ENCODE results near the gene HPRT1. TPM values are rescaled to one million over a fixed set of nuclear protein-coding genes. Genes with fewer than 3 reads are reported as not detected.
"Not testable (repeated sequence)": the region's sequence is repeated elsewhere in the genome, so short reads cannot be mapped to it uniquely, and the experiment has no call there.

HPRT1 gene
- total RNA-seq, 3 donors from 2014 or later, result 81.0 to 87.6 (median 83.0) TPM

- Mint-ChIP-seq H3K36me3 (ENCODE audit: insufficient read depth) (no peaks in the 10 kb centered on the region), H3K4me3 (peak overlapping the region; percentile 78), H3K9me3 (no peaks in the 10 kb centered on the region), H3K27me3 (ENCODE audit: low read depth) (no peaks in the 10 kb centered on the region), H3K4me1 (ENCODE audit: low read depth) (peaks cover 2% of the 10 kb centered on the region)
- ATAC-seq (no peak), DNase-seq (no peak)
Observed at GRCh38 chrX:134459683-134460004, 321 bp upstream of the HPRT1 start.

DNA sequence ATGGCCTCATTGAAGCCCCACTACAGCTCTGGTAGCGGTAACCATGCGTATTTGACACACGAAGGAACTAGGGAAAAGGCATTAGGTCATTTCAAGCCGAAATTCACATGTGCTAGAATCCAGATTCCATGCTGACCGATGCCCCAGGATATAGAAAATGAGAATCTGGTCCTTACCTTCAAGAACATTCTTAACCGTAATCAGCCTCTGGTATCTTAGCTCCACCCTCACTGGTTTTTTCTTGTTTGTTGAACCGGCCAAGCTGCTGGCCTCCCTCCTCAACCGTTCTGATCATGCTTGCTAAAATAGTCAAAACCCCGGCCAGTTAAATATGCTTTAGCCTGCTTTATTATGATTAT lies 876 bp downstream of the HPRT1 start:
- no peak for ATAC-seq
- DNase-seq, result no peak
- peaks cover 2% of the 10 kb centered on the region for H3K4me1 Mint-ChIP-seq (ENCODE audit: low read depth)
- H3K9me3 Mint-ChIP-seq, result no peaks in the 10 kb centered on the region
- H3K36me3 Mint-ChIP-seq (ENCODE audit: insufficient read depth), result no peaks in the 10 kb centered on the region
- no peaks in the 10 kb centered on the region for H3K27me3 Mint-ChIP-seq (ENCODE audit: low read depth)
- peak overlapping the region; percentile 90 for H3K4me3 Mint-ChIP-seq

- peak overlapping the region; percentile 90 for H3K4me3 Mint-ChIP-seq
- H3K36me3 Mint-ChIP-seq (ENCODE audit: insufficient read depth), result no peaks in the 10 kb centered on the region
- no peaks in the 10 kb centered on the region for H3K9me3 Mint-ChIP-seq
- H3K27me3 Mint-ChIP-seq (ENCODE audit: low read depth), result no peaks in the 10 kb centered on the region
- DNase-seq (no peak), ATAC-seq (no peak)
- H3K4me1 Mint-ChIP-seq (ENCODE audit: low read depth), result peaks cover 2% of the 10 kb centered on the region
Observed at GRCh38 chrX:134461437-134461836, 1.5 kb downstream of the HPRT1 start.

DNA sequence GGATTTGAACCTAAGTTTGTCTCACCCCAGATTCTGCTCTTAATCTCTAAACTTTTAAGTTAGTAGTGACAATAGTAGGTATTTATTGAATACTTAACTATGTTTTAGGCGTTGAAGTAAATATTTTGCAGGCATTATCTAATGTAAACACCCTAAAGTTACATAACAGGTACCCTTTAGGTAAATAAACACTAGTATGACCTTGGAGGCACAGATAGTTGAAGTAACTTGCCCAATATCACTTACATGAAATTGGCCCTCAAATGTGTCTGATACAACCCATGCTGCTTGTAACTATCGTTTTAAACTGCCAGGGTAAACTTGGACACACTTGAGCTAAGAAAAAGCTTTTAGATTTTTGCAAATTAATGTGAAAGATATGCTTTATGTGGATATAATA lies 3.0 kb downstream of the HPRT1 start:
- no peak for DNase-seq
- no peaks in the 10 kb centered on the region for H3K36me3 Mint-ChIP-seq (ENCODE audit: insufficient read depth)
- no peaks in the 10 kb centered on the region for H3K27me3 Mint-ChIP-seq (ENCODE audit: low read depth)
- no peak overlapping the region for H3K4me3 Mint-ChIP-seq
- no peak for ATAC-seq
- H3K4me1 Mint-ChIP-seq (ENCODE audit: low read depth), result peaks cover 2% of the 10 kb centered on the region
- no peaks in the 10 kb centered on the region for H3K9me3 Mint-ChIP-seq

DNA sequence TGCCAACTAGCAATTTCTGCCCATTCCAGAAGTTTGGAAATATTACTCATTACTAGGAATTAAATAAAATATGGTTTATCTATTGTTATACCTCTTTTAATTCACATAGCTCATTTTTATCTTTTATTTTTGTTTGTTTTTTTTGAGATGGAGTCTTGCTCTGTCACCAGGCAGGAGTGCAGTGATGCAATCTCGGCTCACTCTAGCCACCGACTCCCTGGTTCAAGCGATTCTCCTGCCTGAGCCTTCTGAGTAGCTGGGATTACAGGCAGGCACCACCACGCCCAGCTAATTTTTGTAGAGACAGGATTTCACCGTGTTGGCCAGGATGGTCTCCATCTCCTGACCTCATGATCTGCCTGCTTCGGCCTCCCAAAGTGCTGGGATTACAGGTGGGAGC lies 4.5 kb downstream of the HPRT1 start:
- not testable (repeated sequence) for H3K4me3 Mint-ChIP-seq; H3K4me1 Mint-ChIP-seq (ENCODE audit: low read depth); H3K36me3 Mint-ChIP-seq (ENCODE audit: insufficient read depth); H3K27me3 Mint-ChIP-seq (ENCODE audit: low read depth); H3K9me3 Mint-ChIP-seq; ATAC-seq; DNase-seq

GRCh38 chrX:134469486-134469885 lies 9.5 kb downstream of the HPRT1 start:
- Mint-ChIP-seq H3K4me1 (ENCODE audit: low read depth) (peaks cover 4% of the 10 kb centered on the region), H3K4me3 (no peak overlapping the region), H3K36me3 (ENCODE audit: insufficient read depth) (peaks cover 5% of the 10 kb centered on the region), H3K27me3 (ENCODE audit: low read depth) (no peaks in the 10 kb centered on the region), H3K9me3 (no peaks in the 10 kb centered on the region)
- ATAC-seq (no peak), DNase-seq (no peak)

GRCh38 chrX:134470013-134470412 lies 10.0 kb downstream of the HPRT1 start:
- H3K9me3 Mint-ChIP-seq, result no peaks in the 10 kb centered on the region
- DNase-seq (no peak), ATAC-seq (no peak)
- peaks cover 5% of the 10 kb centered on the region for H3K36me3 Mint-ChIP-seq (ENCODE audit: insufficient read depth)
- peaks cover 4% of the 10 kb centered on the region for H3K4me1 Mint-ChIP-seq (ENCODE audit: low read depth)
- H3K27me3 Mint-ChIP-seq (ENCODE audit: low read depth), result no peaks in the 10 kb centered on the region
- no peak overlapping the region for H3K4me3 Mint-ChIP-seq

GRCh38 chrX:134472041-134472440 lies 12.1 kb downstream of the HPRT1 start:
- H3K4me3 Mint-ChIP-seq, result no peak overlapping the region
- ATAC-seq, result no peak

GRCh38 chrX:134476284-134476683 lies 16.3 kb downstream of the HPRT1 start:
- DNase-seq (no peak), ATAC-seq (no peak)
- Mint-ChIP-seq H3K4me1 (ENCODE audit: low read depth) (no peaks in the 10 kb centered on the region), H3K4me3 (no peak overlapping the region), H3K27me3 (ENCODE audit: low read depth) (no peaks in the 10 kb centered on the region), H3K9me3 (no peaks in the 10 kb centered on the region), H3K36me3 (ENCODE audit: insufficient read depth) (peaks cover 11% of the 10 kb centered on the region)

More at GRCh38 chrX:134472041-134472440, 12.1 kb downstream of the HPRT1 start:
- Mint-ChIP-seq H3K4me1 (ENCODE audit: low read depth) (peaks cover 4% of the 10 kb centered on the region), H3K27me3 (ENCODE audit: low read depth) (no peaks in the 10 kb centered on the region), H3K9me3 (no peaks in the 10 kb centered on the region), H3K36me3 (ENCODE audit: insufficient read depth) (peaks cover 11% of the 10 kb centered on the region)
- no peak for DNase-seq

DNA sequence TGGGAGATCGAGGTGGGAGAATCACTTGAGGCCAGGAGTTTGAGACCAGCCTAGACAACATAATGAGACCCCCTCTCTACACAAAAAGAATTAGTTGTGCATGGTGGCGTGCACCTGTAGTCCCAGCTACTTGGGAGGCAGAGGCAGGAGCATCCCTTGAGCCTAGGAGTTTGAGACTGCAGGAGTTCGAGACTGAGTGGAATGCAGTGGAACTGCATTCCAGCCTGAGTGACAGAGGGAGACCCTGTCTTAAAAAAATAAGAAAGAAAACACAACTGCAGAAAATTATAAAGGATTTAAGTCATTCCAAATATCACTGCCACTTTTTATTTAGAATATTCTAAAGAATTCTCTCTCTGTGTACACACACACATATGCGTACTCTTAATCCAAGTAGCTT lies 18.4 kb downstream of the HPRT1 start:
- no peak overlapping the region for H3K4me3 Mint-ChIP-seq
- no peak for DNase-seq
- peaks cover 7% of the 10 kb centered on the region for H3K36me3 Mint-ChIP-seq (ENCODE audit: insufficient read depth)
- H3K27me3 Mint-ChIP-seq (ENCODE audit: low read depth), result no peaks in the 10 kb centered on the region
- ATAC-seq, result no peak
- H3K9me3 Mint-ChIP-seq, result no peaks in the 10 kb centered on the region
- no peaks in the 10 kb centered on the region for H3K4me1 Mint-ChIP-seq (ENCODE audit: low read depth)

DNA sequence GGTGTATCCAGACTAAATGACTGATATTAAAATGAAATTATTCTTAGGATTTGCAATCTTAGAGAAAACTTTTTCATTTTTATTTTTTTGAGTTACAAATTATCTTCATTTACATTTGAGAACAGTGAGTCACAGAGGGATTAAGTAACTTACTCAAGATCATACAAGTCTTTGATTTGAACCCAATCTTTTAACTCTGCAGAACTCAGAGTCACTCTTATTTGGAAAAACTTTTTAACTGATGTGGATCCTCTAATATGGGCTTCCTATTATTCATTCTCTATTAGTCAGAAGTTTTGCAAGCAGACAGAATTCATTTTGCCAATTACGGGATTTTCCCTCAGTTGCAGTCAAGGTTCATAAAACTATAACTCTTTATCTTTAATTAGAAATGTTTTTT lies 20.1 kb downstream of the HPRT1 start:
- Mint-ChIP-seq H3K36me3 (ENCODE audit: insufficient read depth) (peaks cover 6% of the 10 kb centered on the region), H3K9me3 (no peaks in the 10 kb centered on the region), H3K27me3 (ENCODE audit: low read depth) (no peaks in the 10 kb centered on the region), H3K4me1 (ENCODE audit: low read depth) (no peaks in the 10 kb centered on the region), H3K4me3 (no peak overlapping the region)
- DNase-seq, result no peak
- no peak for ATAC-seq

DNA sequence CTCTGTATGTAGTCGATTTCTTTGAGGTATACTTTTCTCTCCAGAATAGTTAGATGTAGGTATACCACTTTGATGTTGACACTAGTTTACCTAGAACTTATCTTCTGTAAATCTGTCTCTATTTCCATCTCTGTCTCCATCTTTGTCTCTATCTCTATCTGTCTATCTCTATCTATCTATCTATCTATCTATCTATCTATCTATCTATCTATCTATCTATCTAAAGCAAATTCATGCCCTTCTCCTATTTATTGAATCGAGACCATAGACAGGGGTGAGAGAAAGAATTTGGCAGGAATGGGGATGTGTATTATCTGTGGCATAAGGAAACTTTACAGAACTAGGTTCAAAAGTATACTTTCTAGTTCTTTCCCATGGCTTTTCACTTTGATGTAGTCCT lies 21.4 kb downstream of the HPRT1 start:
- Mint-ChIP-seq H3K4me1 (ENCODE audit: low read depth) (no peaks in the 10 kb centered on the region), H3K27me3 (ENCODE audit: low read depth) (no peaks in the 10 kb centered on the region), H3K9me3 (no peaks in the 10 kb centered on the region)

GRCh38 chrX:134482371-134482770 lies 22.4 kb downstream of the HPRT1 start:
- no peaks in the 10 kb centered on the region for H3K36me3 Mint-ChIP-seq (ENCODE audit: insufficient read depth)
- no peak for ATAC-seq

More for the DNA sequence above, 21.4 kb downstream of the HPRT1 start:
- H3K36me3 Mint-ChIP-seq (ENCODE audit: insufficient read depth), result peaks cover 2% of the 10 kb centered on the region
- no peak for DNase-seq
- ATAC-seq, result no peak
- no peak overlapping the region for H3K4me3 Mint-ChIP-seq

DNA sequence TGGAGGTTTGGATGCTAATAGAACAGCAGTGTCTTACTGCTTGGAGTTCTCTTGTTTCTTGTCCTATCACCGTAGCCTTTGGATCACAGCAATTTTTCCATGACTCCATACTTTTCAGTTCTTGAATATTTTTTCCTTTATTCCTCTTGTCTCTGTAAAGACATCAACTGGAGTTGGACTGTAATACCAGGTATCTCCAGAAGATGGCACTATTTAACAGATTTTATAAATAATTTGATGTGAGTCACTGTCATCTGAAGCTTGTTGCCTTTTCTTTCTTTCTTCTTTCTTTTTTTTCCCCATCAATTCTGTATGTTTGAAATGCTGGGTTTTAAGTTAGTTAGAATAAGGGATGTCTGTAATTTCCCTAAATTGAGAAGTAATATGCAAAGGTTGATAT lies 24.1 kb downstream of the HPRT1 start:
- Mint-ChIP-seq H3K4me3 (no peak overlapping the region), H3K9me3 (no peaks in the 10 kb centered on the region), H3K27me3 (ENCODE audit: low read depth) (no peaks in the 10 kb centered on the region), H3K4me1 (ENCODE audit: low read depth) (no peaks in the 10 kb centered on the region), H3K36me3 (ENCODE audit: insufficient read depth) (no peaks in the 10 kb centered on the region)
- DNase-seq, result no peak
- no peak for ATAC-seq

More at GRCh38 chrX:134482371-134482770, 22.4 kb downstream of the HPRT1 start:
- no peaks in the 10 kb centered on the region for H3K9me3 Mint-ChIP-seq
- no peak overlapping the region for H3K4me3 Mint-ChIP-seq
- H3K4me1 Mint-ChIP-seq (ENCODE audit: low read depth), result no peaks in the 10 kb centered on the region
- DNase-seq, result no peak
- H3K27me3 Mint-ChIP-seq (ENCODE audit: low read depth), result no peaks in the 10 kb centered on the region

DNA sequence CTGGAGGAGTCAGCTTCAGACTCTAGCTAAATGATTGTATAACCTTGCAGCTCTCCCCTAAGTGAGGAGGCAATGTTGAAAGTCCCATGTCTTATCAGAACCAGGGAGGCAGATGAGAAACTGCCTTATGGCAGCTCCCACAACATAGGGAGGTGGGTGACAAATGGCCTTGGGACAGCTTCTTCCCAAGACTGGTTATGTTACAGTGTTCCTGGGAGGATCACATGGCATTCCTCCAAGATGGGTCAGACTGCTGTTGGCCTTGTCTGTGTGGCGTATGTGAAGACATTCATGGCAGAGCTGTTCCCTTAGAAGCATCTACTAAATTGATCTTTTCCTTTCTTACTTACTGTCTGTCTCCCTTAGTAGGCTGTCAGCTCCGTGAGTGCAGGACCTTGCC lies 42.0 kb downstream of the HPRT1 start:
- DNase-seq (no peak), ATAC-seq (no peak)
- H3K4me3 Mint-ChIP-seq, result no peak overlapping the region
- H3K9me3 Mint-ChIP-seq, result no peaks in the 10 kb centered on the region
- no peaks in the 10 kb centered on the region for H3K27me3 Mint-ChIP-seq (ENCODE audit: low read depth)
- H3K36me3 Mint-ChIP-seq (ENCODE audit: insufficient read depth), result peaks cover 19% of the 10 kb centered on the region
- H3K4me1 Mint-ChIP-seq (ENCODE audit: low read depth), result no peaks in the 10 kb centered on the region

DNA sequence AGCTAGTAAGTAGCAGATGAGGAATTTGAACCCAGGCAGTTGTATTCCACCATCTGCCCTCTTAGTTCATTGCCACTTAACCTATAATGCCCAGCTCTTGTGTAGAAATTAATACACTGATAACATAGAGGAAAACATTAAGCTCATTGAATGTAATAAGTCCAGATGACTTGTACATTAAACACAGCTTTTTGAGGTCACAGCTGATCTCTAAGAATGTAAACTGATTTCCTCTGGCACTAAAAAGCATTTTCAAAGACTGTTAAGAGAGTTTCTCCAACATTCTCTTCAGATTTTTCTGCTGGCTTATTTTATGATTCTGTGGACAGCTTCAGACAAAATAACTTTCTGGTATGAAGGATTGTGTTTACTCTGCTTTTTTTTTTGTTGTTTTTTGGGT lies 42.7 kb downstream of the HPRT1 start:
- H3K36me3 Mint-ChIP-seq (ENCODE audit: insufficient read depth), result peaks cover 19% of the 10 kb centered on the region
- DNase-seq, result no peak
- H3K9me3 Mint-ChIP-seq, result no peaks in the 10 kb centered on the region
- no peaks in the 10 kb centered on the region for H3K4me1 Mint-ChIP-seq (ENCODE audit: low read depth)
- no peak for ATAC-seq
- H3K27me3 Mint-ChIP-seq (ENCODE audit: low read depth), result no peaks in the 10 kb centered on the region
- no peak overlapping the region for H3K4me3 Mint-ChIP-seq
